GM19351 (cell line): ENCODE data around the gene RPL41.
"Not testable (repeated sequence)": the region's sequence is repeated elsewhere in the genome, so short reads cannot be mapped to it uniquely, and the experiment has no call there.

Experiments
- ATAC-seq: cut with Tn5 transposase; IDR thresholded peaks from one replicate; pipeline ENCODE4 v1.9.1; 2021; ENCODE audit warnings: mild to moderate bottlenecking, moderate library complexity; ENCODE audit not compliant: unreplicated experiment

The RPL41 gene

DNA sequence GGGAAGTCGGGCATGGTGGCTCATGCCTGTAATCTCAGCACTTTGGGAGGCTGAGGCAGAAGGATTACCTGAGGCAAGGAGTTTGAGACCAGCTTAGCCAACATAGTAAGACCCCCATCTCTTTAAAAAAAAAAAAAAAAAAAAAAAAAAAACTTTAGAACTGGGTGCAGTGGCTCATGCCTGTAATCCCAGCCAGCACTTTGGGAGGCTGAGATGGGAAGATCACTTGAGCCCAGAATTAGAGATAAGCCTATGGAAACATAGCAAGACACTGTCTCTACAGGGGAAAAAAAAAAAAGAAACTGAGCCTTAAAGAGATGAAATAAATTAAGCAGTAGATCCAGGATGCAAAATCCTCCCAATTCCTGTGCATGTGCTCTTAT lies 13.8 kb upstream of the RPL41 start:
- ATAC-seq = no peak

GRCh38 chr12:56103066-56103711 lies 13.2 kb upstream of the RPL41 start:
- ATAC-seq = no peak

- ATAC-seq = no peak
Measured at GRCh38 chr12:56103823-56104108, 12.7 kb upstream of the RPL41 start.

DNA sequence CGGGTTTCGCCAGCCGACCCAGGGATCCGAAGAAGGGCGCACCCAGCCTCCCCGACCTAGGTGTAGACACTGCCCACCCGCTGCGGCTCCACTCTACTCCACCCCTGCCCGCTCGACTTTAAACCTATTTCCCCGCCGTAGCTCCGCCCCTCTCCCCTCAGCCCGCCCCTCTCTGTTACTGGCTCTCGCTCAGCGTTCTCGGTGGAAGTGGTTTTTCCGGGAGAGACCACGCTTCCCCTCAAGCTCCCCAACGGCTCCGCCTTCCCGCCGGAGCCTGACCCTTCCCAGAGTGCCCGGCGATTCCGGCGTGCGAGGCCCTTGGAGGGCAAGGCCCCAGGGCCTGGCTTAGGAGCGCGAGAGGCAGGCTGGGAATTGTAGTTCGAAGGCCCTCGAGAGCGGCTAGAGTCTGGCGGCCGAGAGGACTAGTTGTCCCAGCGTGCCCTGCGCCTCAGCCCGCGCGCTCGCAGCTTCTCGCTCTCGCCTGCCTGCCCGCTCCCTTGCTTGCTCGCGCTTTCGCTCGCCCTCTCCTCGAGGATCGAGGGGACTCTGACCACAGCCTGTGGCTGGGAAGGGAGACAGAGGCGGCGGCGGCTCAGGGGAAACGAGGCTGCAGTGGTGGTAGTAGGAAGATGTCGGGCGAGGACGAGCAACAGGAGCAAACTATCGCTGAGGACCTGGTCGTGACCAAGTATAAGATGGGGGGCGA lies 12.2 kb upstream of the RPL41 start, which contains the start of gene PA2G4:
Gene PA2G4, plus strand, starts transcription at position 451 of the 706 bp plus-strand sequence. Its CDS starts 179 bp downstream, at position 630.
- ATAC-seq = peak; percentile 94

DNA sequence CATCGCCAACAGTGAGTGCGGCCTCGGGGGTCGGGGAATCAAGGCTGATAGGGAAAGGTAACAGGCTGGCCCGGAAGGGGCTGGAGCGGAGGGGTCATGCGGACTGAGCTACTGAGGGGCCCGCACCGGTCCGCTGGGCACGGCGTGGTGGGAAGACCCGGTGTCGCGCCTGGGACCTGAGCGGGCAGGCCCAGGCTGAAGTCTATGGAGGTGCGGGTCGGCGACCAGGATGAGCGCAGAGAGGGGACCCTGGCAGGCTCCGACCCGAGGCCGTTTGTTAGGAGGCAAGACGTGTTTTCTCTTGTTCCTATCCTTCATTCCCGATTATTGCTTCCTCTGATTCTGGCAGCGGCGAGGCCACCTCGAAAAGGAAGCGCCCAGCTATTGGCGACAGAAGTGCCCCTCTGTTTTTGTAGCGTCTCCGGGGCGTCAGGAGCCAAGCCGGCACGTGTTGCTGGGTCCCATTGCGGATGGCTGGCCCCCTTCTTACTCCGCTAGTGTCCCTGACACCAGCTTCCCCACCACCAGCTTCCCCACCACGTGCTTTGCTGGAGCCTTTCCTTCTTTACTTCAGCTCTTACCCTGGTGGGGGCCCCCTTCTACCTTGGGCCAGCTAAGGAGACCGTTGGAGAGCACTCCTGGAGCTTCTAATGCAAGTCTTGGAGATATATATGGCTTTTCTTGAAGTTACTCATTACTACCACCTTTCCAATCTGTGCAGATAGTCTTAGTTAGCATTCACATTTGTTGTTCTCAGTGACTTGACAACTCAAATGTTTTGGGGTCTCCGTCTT lies 11.4 kb upstream of the RPL41 start:
- peak; percentile 9 for ATAC-seq

- no peak for ATAC-seq
Measured at GRCh38 chr12:56105609-56105902, 10.9 kb upstream of the RPL41 start.

DNA sequence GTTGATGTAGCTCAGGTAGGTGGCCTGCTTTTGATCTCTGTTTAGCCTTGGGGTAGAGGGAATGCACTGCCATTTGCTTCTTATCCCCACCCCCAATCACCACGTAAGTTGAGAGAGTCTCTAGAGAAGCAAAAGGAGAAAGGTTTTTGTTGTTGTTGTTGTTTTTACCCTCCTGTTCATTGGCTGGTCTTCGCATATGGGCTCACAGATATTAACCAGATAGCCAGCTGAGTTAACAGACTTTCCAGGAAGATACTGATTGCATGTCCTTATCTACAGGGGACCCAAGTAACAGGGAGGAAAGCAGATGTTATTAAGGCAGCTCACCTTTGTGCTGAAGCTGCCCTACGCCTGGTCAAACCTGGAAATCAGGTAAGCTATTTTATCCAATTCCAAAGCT lies 9.2 kb upstream of the RPL41 start:
- no peak for ATAC-seq

- ATAC-seq = no peak
Measured at GRCh38 chr12:56110571-56110970, 5.9 kb upstream of the RPL41 start.

GRCh38 chr12:56114084-56114483 lies 2.3 kb upstream of the RPL41 start:
- no peak for ATAC-seq

- no peak for ATAC-seq
Measured at GRCh38 chr12:56115329-56115728, 1.1 kb upstream of the RPL41 start.

GRCh38 chr12:56117082-56117706 lies 761 bp downstream of the RPL41 start:
- not testable (repeated sequence) for ATAC-seq

- ATAC-seq = peak; percentile 85
Measured at GRCh38 chr12:56117778-56118687, 1.6 kb downstream of the RPL41 start, which contains the start of gene ZC3H10. Gene ZC3H10, plus strand, starts transcription at chr12:56118266. Its CDS starts 2,297 bp downstream, at chr12:56120563.

- ATAC-seq = no peak
Measured at GRCh38 chr12:56118688-56119357, 2.4 kb downstream of the RPL41 start.

DNA sequence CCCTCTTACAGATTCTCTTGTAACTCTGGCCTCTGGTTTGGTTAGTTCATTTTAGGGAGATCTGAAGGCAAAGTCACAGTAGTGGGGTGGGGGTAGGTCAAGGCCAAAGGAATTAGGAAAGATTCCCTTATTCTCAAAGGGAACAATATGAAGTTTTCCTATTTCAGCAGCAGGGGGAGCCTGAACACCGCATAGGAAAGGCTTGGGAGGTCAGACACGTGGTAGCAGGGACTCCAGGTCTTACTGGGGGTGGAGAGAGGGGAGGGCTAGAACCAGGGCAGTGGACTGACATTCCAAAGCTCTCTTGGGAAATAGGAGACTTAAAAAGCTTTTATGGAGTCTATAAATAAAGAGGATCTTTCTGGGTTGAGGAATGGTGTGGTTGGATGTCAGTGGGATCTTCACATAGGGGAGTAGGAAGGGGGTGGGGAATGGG lies 2.9 kb downstream of the RPL41 start:
- no peak for ATAC-seq

GRCh38 chr12:56120158-56120846 lies 3.9 kb downstream of the RPL41 start:
- no peak for ATAC-seq

DNA sequence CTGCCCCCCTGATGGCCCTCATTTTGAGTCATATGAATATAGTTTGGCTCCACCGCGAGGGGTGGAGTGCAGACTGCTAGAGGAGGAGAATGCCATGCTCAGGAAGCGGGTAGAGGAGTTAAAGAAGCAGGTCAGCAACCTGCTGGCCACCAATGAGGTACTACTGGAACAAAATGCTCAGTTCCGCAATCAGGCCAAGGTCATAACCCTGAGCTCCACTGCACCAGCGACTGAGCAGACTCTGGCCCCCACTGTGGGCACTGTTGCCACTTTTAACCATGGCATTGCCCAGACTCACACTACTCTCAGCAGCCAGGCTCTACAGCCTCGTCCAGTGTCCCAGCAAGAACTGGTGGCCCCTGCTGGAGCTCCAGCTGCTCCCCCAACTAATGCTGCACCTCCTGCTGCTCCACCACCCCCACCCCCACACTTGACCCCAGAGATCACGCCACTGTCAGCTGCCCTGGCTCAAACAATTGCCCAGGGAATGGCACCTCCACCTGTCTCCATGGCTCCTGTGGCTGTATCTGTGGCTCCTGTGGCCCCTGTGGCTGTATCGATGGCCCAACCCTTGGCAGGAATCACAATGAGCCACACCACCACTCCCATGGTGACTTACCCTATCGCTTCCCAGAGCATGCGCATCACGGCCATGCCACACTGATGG lies 4.9 kb downstream of the RPL41 start:
- no peak for ATAC-seq

DNA sequence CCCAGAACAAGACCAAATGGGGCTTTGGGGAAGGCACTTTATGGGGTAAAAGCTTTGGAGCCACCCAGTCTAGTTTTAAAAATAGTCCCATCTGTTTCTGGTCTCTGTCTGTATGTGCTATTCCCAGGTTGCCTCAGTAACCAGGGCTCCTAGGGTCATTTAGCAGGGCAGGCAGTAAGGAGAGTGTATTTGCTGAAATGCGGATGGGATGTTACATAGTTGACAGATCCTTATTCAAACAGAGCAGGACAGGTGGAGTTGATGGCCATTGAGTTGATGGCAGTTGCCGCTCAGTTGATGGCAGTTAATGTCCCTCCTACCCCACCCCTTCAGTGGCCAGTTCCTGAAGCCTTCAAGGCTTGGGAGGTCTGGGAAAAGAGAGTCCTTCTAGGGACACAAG lies 6.2 kb downstream of the RPL41 start:
- no peak for ATAC-seq

DNA sequence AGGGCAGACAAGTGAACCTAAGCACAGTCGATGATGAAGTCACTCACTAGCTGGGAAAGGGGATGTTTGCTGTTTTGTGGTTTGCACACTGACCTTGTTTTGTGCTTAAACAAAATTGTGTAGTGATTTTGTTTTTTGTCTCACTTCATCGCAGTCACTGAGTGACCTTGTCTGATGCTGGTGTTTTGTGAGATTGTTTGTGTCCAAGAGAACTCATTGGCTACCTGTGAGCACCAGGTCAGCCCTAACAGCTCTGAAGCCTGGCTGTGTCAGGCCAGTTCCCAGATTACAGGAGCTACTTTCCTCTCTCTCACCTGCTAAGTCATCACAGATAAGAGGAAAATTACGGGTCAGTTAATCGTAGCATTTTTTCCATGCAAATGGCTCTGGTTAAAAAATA lies 7.7 kb downstream of the RPL41 start:
- ATAC-seq = no peak

DNA sequence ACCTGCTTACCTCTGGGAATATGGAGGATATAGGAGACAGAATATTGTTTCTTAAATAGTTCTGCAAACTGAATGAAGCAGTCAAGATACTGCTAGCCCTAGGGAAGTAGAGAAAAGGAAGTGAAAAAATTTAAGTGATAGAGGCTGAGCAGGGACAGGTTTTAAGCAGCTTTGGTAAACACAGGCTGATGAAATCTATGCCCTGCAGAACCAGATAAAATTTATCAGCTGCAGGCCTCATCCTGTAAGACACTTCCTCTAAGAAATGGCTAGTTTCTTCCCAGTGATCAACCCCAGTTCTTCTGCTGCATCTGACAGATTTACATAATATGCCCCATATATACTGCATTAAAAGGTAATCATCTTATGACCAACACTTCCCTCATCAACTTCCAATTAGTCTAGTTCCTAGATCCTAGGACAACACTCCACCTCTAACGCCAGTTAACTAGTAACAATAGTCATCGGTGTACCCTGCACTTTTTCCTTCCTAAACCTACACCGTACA lies 10.4 kb downstream of the RPL41 start:
- ATAC-seq = no peak
